ENCODE results near the gene MYL2.

MYL2 gene

GRCh38 chr12:110940933-110941332, 20.6 kb upstream of the MYL2 start:
- TF ChIP-seq EZH2phosphoT487 (IDR thresholded peaks at IDR 0.05; ENCODE audit: borderline replicate concordance, low read length) (no peak), CTCF (IDR thresholded peaks at IDR 0.05; ENCODE audit: low read depth, low read length, poor library complexity, severe bottlenecking) (no peak)

DNA sequence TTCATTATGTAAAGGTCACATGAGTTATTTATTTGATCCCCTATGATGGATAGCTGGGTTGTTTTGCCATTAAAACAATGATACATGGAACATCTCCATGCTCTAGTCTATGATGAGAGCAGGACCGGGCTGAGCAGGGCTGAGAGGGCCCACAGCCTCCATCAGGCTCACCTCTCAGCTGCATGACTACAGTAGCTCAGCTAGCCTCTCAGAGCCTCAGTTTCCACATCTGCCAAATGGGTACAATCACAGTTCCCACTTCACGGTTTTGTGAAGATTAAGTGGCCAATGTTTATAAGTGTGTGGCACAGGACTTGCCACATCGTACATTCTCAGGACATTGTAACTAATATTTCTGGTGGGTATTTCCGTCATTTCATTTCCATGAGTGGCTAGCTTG, 19.9 kb upstream of the MYL2 start:
- Histone ChIP-seq H3K79me2 (ENCODE audit: control insufficient read depth, low read length) (no peaks in the 10 kb centered on the region), H3K4me2 (ENCODE audit: low read length) (no peak overlapping the region), H3K4me3 (ENCODE audit: low read length) (no peak overlapping the region), H3K27ac (ENCODE audit: low read depth, low read length) (no peak overlapping the region), H3K9me2 (replicated peaks; ENCODE audit: control insufficient read depth, low read length) (no peaks in the 10 kb centered on the region), H3K4me1 (ENCODE audit: control insufficient read depth, low read length) (0 out of 2 replicates have a peak, but pooled peaks cover 3% of the 10 kb centered on the region), H3K36me3 (ENCODE audit: control insufficient read depth, low read length) (no peaks in the 10 kb centered on the region), H4K20me1 (ENCODE audit: control insufficient read depth, insufficient read depth, low read depth, low read length) (no peaks in the 10 kb centered on the region), H3K9me3 (ENCODE audit: control insufficient read depth, insufficient read depth, low read length) (no peaks in the 10 kb centered on the region), H3K27me3 (ENCODE audit: control insufficient read depth, low read length) (no peaks in the 10 kb centered on the region), H3F3A (ENCODE audit: control insufficient read depth, insufficient read depth) (no peaks in the 10 kb centered on the region)
- TF ChIP-seq CTCF (IDR thresholded peaks at IDR 0.05; ENCODE audit: low read depth, low read length, poor library complexity, severe bottlenecking) (no peak), EZH2phosphoT487 (IDR thresholded peaks at IDR 0.05; ENCODE audit: borderline replicate concordance, low read length) (no peak)

More at GRCh38 chr12:110940933-110941332, 20.6 kb upstream of the MYL2 start:
- Histone ChIP-seq H3K36me3 (ENCODE audit: control insufficient read depth, low read length) (no peaks in the 10 kb centered on the region), H3K9me3 (ENCODE audit: control insufficient read depth, insufficient read depth, low read length) (no peaks in the 10 kb centered on the region), H3K79me2 (ENCODE audit: control insufficient read depth, low read length) (no peaks in the 10 kb centered on the region), H3K4me2 (ENCODE audit: low read length) (no peak overlapping the region), H3K9me2 (replicated peaks; ENCODE audit: control insufficient read depth, low read length) (no peaks in the 10 kb centered on the region), H3K27ac (ENCODE audit: low read depth, low read length) (no peak overlapping the region), H3F3A (ENCODE audit: control insufficient read depth, insufficient read depth) (no peaks in the 10 kb centered on the region), H3K4me1 (ENCODE audit: control insufficient read depth, low read length) (0 out of 2 replicates have a peak, but pooled peaks cover 3% of the 10 kb centered on the region), H4K20me1 (ENCODE audit: control insufficient read depth, insufficient read depth, low read depth, low read length) (no peaks in the 10 kb centered on the region), H3K4me3 (ENCODE audit: low read length) (no peak overlapping the region), H3K27me3 (ENCODE audit: control insufficient read depth, low read length) (no peaks in the 10 kb centered on the region)

DNA sequence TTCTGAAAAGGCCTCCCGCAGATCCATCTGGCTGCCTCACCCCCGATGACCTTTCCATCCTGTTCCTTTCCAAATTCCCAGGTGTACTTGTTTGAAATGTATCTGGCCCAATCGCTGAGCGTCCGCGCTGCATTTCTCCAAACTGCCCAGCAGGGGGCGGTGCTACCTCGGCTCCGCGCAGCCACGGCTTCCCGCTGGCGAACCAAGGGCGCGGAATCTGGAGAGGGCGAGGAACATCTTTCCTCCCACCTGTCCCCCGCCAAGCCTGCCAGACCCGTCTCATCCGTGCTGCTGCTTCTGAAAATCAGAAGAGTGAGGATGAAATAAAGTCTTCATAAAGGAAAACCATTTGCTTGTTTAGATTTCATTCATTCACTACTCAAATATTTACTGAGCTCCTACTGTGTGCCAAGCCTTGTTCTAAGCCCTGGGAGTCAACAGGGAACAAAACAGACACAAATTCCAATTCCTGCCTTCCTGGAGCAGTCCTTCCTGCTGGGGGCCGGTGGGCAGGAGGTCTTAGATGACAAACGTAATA, 16.8 kb upstream of the MYL2 start:
- Histone ChIP-seq H3K9me3 (ENCODE audit: control insufficient read depth, insufficient read depth, low read length) (no peaks in the 10 kb centered on the region), H3K9me2 (replicated peaks; ENCODE audit: control insufficient read depth, low read length) (no peaks in the 10 kb centered on the region), H3K79me2 (ENCODE audit: control insufficient read depth, low read length) (no peaks in the 10 kb centered on the region), H3K27ac (ENCODE audit: low read depth, low read length) (no peak overlapping the region), H3K4me3 (ENCODE audit: low read length) (no peak overlapping the region), H3K36me3 (ENCODE audit: control insufficient read depth, low read length) (no peaks in the 10 kb centered on the region), H3F3A (ENCODE audit: control insufficient read depth, insufficient read depth) (no peaks in the 10 kb centered on the region), H4K20me1 (ENCODE audit: control insufficient read depth, insufficient read depth, low read depth, low read length) (no peaks in the 10 kb centered on the region), H3K4me1 (ENCODE audit: control insufficient read depth, low read length) (0 out of 2 replicates have a peak, but pooled peaks cover 3% of the 10 kb centered on the region), H3K4me2 (ENCODE audit: low read length) (peak overlapping the region; percentile 34; the same call in 1 of the 2 replicates), H3K27me3 (ENCODE audit: control insufficient read depth, low read length) (no peaks in the 10 kb centered on the region)
- TF ChIP-seq EZH2phosphoT487 (IDR thresholded peaks at IDR 0.05; ENCODE audit: borderline replicate concordance, low read length) = no peak
- TF ChIP-seq CTCF (IDR thresholded peaks at IDR 0.05; ENCODE audit: low read depth, low read length, poor library complexity, severe bottlenecking) = peak; percentile 99
